ENCODE data around the gene TMIE. TPM values are rescaled to one million over a fixed set of nuclear protein-coding genes. Genes with fewer than 3 reads are reported as not detected.

Gene TMIE
- total and polyA plus RNA-seq, 9 of the 15 experiments (the other 6 are each of a cell fraction or from before 2014, with no cell fraction given), result not detected

- intact Hi-C loops (cut with micrococcal nuclease) (no loop called here), in situ Hi-C loops (cut with MboI) (no loop called here)
- Histone ChIP-seq H3K9ac (ENCODE audit: insufficient read depth in 1 of 2, low read depth in 2 of 2, low read length in 2 of 2) (no peak overlapping the region), H3K27me3 (ENCODE audit: control insufficient read depth in 2 of 2, insufficient read depth in 2 of 2, low read length in 2 of 2) (peaks cover 12 to 39% of the 10 kb centered on the region in 2 experiments), H3K27ac (ENCODE audit: extremely low read depth, low read depth, low read length) (no peak overlapping the region), H3K4me1 (replicated peaks in 1 of 2; ENCODE audit: control insufficient read depth in 2 of 2, insufficient read depth in 2 of 2, low read length in 2 of 2) (peaks cover 0 to 27% of the 10 kb centered on the region in 2 experiments; a peak in 2 of 5 replicates), H2AFZ (ENCODE audit: low read depth, low read length) (no peak overlapping the region), H3K79me2 (ENCODE audit: control insufficient read depth, insufficient read depth, low read length) (no peaks in the 10 kb centered on the region), H4K20me1 (replicated peaks; ENCODE audit: control insufficient read depth, insufficient read depth, low read length) (peaks cover 3% of the 10 kb centered on the region), H3K4me3 (no peak overlapping the region), H3K4me2 (ENCODE audit: insufficient read depth, low read length) (no peak overlapping the region), H3K9me1 (ENCODE audit: control insufficient read depth, insufficient read depth, low read length) (no peaks in the 10 kb centered on the region), H3K9me3 (replicated peaks; ENCODE audit: control insufficient read depth, insufficient read depth, low read depth, low read length) (no peaks in the 10 kb centered on the region), H3K36me3 (ENCODE audit: control insufficient read depth, insufficient read depth, low read length) (no peaks in the 10 kb centered on the region)
- FAIRE-seq, result peak; percentile 61
- BruUV-seq (replicated peaks), result no TSS peak
- peak; percentile 51 to 62 (median 56) for DNase-seq (ENCODE audit: extremely low read depth in 1 of 4, low spot score in 3 of 4)
- POLR2A ChIA-PET, result interaction anchor here (0.6 to 2.6 kb wide), 3 partner anchors 12 to 335 kb away, joined by 3 to 11 read pairs (median 3); no protein-coding TSS in a partner anchor
- WGBS (ENCODE audit: insufficient coverage, low coverage, missing lambda C conversion rate), result 35% methylated on average over 11 of the region's 11 CpGs
- CTCF ChIA-PET (ENCODE audit: low intra/inter-chr PET ratio), result interaction anchor here (0.7 to 1.1 kb wide), 3 partner anchors 200 to 291 kb away, joined by 3 to 4 read pairs (median 3); no protein-coding TSS in a partner anchor
- ATAC-seq, result peak; percentile 69
- TF ChIP-seq NFIX (CRISPR knock-in tag; IDR thresholded peaks at IDR 0.05; ENCODE audit: low read depth) (0 out of 2 replicates have a peak, but pooled peaks have one; percentile 64), MITF (IDR thresholded peaks at IDR 0.05) (no peak), HDGF (IDR thresholded peaks at IDR 0.05) (no peak), CBX1 (IDR thresholded peaks at IDR 0.05; ENCODE audit: low read depth) (no peak), ETV5 (CRISPR knock-in tag; IDR thresholded peaks at IDR 0.05; ENCODE audit: low read depth) (no peak), NFIC (IDR thresholded peaks at IDR 0.05) (peak; percentile 92; the same call in 1 of the 2 replicates)
- TF ChIP-seq, protein P1, sequence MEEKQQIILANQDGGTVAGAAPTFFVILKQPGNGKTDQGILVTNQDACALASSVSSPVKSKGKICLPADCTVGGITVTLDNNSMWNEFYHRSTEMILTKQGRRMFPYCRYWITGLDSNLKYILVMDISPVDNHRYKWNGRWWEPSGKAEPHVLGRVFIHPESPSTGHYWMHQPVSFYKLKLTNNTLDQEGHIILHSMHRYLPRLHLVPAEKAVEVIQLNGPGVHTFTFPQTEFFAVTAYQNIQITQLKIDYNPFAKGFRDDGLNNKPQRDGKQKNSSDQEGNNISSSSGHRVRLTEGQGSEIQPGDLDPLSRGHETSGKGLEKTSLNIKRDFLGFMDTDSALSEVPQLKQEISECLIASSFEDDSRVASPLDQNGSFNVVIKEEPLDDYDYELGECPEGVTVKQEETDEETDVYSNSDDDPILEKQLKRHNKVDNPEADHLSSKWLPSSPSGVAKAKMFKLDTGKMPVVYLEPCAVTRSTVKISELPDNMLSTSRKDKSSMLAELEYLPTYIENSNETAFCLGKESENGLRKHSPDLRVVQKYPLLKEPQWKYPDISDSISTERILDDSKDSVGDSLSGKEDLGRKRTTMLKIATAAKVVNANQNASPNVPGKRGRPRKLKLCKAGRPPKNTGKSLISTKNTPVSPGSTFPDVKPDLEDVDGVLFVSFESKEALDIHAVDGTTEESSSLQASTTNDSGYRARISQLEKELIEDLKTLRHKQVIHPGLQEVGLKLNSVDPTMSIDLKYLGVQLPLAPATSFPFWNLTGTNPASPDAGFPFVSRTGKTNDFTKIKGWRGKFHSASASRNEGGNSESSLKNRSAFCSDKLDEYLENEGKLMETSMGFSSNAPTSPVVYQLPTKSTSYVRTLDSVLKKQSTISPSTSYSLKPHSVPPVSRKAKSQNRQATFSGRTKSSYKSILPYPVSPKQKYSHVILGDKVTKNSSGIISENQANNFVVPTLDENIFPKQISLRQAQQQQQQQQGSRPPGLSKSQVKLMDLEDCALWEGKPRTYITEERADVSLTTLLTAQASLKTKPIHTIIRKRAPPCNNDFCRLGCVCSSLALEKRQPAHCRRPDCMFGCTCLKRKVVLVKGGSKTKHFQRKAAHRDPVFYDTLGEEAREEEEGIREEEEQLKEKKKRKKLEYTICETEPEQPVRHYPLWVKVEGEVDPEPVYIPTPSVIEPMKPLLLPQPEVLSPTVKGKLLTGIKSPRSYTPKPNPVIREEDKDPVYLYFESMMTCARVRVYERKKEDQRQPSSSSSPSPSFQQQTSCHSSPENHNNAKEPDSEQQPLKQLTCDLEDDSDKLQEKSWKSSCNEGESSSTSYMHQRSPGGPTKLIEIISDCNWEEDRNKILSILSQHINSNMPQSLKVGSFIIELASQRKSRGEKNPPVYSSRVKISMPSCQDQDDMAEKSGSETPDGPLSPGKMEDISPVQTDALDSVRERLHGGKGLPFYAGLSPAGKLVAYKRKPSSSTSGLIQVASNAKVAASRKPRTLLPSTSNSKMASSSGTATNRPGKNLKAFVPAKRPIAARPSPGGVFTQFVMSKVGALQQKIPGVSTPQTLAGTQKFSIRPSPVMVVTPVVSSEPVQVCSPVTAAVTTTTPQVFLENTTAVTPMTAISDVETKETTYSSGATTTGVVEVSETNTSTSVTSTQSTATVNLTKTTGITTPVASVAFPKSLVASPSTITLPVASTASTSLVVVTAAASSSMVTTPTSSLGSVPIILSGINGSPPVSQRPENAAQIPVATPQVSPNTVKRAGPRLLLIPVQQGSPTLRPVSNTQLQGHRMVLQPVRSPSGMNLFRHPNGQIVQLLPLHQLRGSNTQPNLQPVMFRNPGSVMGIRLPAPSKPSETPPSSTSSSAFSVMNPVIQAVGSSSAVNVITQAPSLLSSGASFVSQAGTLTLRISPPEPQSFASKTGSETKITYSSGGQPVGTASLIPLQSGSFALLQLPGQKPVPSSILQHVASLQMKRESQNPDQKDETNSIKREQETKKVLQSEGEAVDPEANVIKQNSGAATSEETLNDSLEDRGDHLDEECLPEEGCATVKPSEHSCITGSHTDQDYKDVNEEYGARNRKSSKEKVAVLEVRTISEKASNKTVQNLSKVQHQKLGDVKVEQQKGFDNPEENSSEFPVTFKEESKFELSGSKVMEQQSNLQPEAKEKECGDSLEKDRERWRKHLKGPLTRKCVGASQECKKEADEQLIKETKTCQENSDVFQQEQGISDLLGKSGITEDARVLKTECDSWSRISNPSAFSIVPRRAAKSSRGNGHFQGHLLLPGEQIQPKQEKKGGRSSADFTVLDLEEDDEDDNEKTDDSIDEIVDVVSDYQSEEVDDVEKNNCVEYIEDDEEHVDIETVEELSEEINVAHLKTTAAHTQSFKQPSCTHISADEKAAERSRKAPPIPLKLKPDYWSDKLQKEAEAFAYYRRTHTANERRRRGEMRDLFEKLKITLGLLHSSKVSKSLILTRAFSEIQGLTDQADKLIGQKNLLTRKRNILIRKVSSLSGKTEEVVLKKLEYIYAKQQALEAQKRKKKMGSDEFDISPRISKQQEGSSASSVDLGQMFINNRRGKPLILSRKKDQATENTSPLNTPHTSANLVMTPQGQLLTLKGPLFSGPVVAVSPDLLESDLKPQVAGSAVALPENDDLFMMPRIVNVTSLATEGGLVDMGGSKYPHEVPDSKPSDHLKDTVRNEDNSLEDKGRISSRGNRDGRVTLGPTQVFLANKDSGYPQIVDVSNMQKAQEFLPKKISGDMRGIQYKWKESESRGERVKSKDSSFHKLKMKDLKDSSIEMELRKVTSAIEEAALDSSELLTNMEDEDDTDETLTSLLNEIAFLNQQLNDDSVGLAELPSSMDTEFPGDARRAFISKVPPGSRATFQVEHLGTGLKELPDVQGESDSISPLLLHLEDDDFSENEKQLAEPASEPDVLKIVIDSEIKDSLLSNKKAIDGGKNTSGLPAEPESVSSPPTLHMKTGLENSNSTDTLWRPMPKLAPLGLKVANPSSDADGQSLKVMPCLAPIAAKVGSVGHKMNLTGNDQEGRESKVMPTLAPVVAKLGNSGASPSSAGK (IDR thresholded peaks at IDR 0.05), result no peak
Observed at GRCh38 chr3:46695177-46695961, 5.8 kb upstream of the TMIE start.

Data from K562 (cell line).